ENCODE results near the gene NUFIP1. TPM values are rescaled to one million over a fixed set of nuclear protein-coding genes. Genes with fewer than 3 reads are reported as not detected.

The NUFIP1 gene
- total and polyA plus RNA-seq, 11 donors = 1.4 to 4.9 (median 3.0) TPM

DNA sequence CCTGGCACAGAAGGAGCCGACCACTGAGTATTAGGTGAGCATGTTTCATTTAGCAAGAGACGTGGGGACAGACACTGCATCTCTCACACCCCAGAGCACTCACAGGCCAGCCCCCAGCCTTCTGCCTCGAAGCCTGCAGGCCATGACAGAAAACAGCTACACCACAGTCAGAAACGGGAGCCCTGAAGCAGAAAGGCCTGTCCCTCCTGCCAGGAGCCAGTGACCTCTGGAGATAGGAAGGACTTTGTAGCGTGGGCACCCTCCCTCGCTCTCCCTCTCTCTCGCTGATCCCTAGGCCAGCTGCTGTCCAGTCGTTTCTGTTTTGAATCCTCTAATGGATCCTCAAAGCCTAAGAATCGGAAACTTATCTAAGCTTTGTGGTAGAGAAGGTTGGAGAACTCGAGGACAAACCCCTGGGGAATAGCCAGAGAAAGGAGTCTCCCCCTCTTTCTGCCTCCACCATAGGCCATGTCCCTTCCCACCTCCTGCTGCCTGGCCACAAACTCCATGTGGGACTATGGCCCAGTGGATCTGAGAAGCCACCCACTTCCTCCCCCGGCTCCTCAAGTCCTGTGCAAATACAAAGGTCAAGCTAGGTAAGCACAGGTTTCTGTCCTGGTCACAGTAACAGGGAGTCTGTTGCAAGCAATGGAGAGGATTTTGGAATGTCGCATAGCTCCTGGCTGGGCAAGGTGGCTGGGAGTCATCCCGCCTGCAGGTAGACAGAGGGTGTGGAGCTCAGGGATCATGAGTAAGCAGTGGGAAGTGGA, 95.1 kb downstream of the NUFIP1 start:
- no peak for TF ChIP-seq POLR2A (IDR thresholded peaks at IDR 0.05)
- TF ChIP-seq, protein P1, sequence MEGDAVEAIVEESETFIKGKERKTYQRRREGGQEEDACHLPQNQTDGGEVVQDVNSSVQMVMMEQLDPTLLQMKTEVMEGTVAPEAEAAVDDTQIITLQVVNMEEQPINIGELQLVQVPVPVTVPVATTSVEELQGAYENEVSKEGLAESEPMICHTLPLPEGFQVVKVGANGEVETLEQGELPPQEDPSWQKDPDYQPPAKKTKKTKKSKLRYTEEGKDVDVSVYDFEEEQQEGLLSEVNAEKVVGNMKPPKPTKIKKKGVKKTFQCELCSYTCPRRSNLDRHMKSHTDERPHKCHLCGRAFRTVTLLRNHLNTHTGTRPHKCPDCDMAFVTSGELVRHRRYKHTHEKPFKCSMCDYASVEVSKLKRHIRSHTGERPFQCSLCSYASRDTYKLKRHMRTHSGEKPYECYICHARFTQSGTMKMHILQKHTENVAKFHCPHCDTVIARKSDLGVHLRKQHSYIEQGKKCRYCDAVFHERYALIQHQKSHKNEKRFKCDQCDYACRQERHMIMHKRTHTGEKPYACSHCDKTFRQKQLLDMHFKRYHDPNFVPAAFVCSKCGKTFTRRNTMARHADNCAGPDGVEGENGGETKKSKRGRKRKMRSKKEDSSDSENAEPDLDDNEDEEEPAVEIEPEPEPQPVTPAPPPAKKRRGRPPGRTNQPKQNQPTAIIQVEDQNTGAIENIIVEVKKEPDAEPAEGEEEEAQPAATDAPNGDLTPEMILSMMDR (IDR thresholded peaks at IDR 0.05) = no peak

More for the DNA sequence above, 95.1 kb downstream of the NUFIP1 start:
- no peak for DNase-seq
- peak; percentile 39 to 69 (median 62) for ATAC-seq
- no peaks in the 10 kb centered on the region for H3K27me3 ChIP-seq
- H3K4me3 ChIP-seq = no peak overlapping the region
- intact Hi-C loops (cut with DNase I) = no loop called here
- H3K9me3 ChIP-seq = no peaks in the 10 kb centered on the region
- H3K4me1 ChIP-seq = peaks cover 0 to 6% (median 0%) of the 10 kb centered on the region in 12 donors
- no peaks in the 10 kb centered on the region for H3K36me3 ChIP-seq
- 66 to 70% (median 67%) methylated on average over 13 of the region's 13 CpGs for WGBS, 4 donors
- H3K27ac ChIP-seq = no peak overlapping the region

Other genes starting within 250 kb of the NUFIP1 start
- gene GPALPP1, start 67 bp upstream of the NUFIP1 start, total RNA-seq = 10 to 100 TPM; 10.9 to 16.1 (median 13.4) TPM
- gene GPALPP1, start 67 bp upstream of the NUFIP1 start, polyA plus RNA-seq = 1 to 10 TPM; 5.4 to 9.5 TPM
- gene GTF2F2, start 131.0 kb upstream of the NUFIP1 start, total RNA-seq = 10 to 100 TPM; 17.7 to 25.4 (median 21.6) TPM
- 10 to 100 TPM; 17.9 to 22.8 TPM for gene GTF2F2, start 131.0 kb upstream of the NUFIP1 start, polyA plus RNA-seq
- gene KCTD4, start 211.6 kb upstream of the NUFIP1 start, total RNA-seq = under 1 TPM in 2 of 9 donors, not detected in 7; 0.12 to 0.75 TPM
- under 1 TPM in 1 of 2 donors, not detected in 1; 0.08 TPM for gene KCTD4, start 211.6 kb upstream of the NUFIP1 start, polyA plus RNA-seq